Activated T-cell treated with anti-CD3 and anti-CD28 coated beads, Interleukin-2, amount 50 U/mL, for 24 hours (primary cell): Measurements from ENCODE around the gene SRI.

ENCODE experiments used
- DNase-seq: peaks from one replicate; pipeline ENCODE4 v3.0.0-alpha.2; 2020
- H3K27ac Mint-ChIP-seq: 2 replicates; pipeline ENCODE4 v1.8.0; 2020; ENCODE audit warnings: mild to moderate bottlenecking, mixed read lengths
- H3K27me3 Mint-ChIP-seq: 2 replicates; pipeline ENCODE4 v1.8.0; 2020; ENCODE audit warnings: mixed read lengths
- H3K36me3 Mint-ChIP-seq: 2 replicates; pipeline ENCODE4 v1.8.0; 2020; ENCODE audit warnings: low read depth, mixed read lengths
- H3K4me1 Mint-ChIP-seq: 2 replicates; pipeline ENCODE4 v1.8.0; 2020; ENCODE audit warnings: low read depth, mixed read lengths
- H3K4me3 Mint-ChIP-seq: 2 replicates; pipeline ENCODE4 v1.8.0; 2020; ENCODE audit warnings: mild to moderate bottlenecking, moderate library complexity, mixed read lengths
- H3K9me3 Mint-ChIP-seq: 2 replicates; pipeline ENCODE4 v1.8.0; 2020; ENCODE audit warnings: mixed read lengths

The SRI gene

GRCh38 chr7:88214456-88214855, 5.4 kb downstream of the SRI start:
- H3K9me3 Mint-ChIP-seq = no peaks in the 10 kb centered on the region
- H3K4me3 Mint-ChIP-seq = no peak overlapping the region
- no peak for DNase-seq
- H3K27ac Mint-ChIP-seq = peak overlapping the region; percentile 6
- no peaks in the 10 kb centered on the region for H3K27me3 Mint-ChIP-seq
- H3K4me1 Mint-ChIP-seq = peaks cover 42% of the 10 kb centered on the region
- peaks cover 92% of the 10 kb centered on the region for H3K36me3 Mint-ChIP-seq

GRCh38 chr7:88212918-88213317, 6.9 kb downstream of the SRI start:
- H3K27ac Mint-ChIP-seq = peak overlapping the region; percentile 42
- peaks cover 35% of the 10 kb centered on the region for H3K4me1 Mint-ChIP-seq

GRCh38 chr7:88208521-88208920, 11.3 kb downstream of the SRI start:
- H3K36me3 Mint-ChIP-seq = peaks cover 92% of the 10 kb centered on the region
- H3K27ac Mint-ChIP-seq = no peak overlapping the region
- H3K27me3 Mint-ChIP-seq = no peaks in the 10 kb centered on the region
- H3K9me3 Mint-ChIP-seq = no peaks in the 10 kb centered on the region
- H3K4me3 Mint-ChIP-seq = no peak overlapping the region
- H3K4me1 Mint-ChIP-seq = peaks cover 5% of the 10 kb centered on the region
- no peak for DNase-seq

More at GRCh38 chr7:88212918-88213317, 6.9 kb downstream of the SRI start:
- H3K9me3 Mint-ChIP-seq = no peaks in the 10 kb centered on the region
- no peak for DNase-seq
- peaks cover 92% of the 10 kb centered on the region for H3K36me3 Mint-ChIP-seq
- H3K27me3 Mint-ChIP-seq = no peaks in the 10 kb centered on the region
- no peak overlapping the region for H3K4me3 Mint-ChIP-seq

- Mint-ChIP-seq H3K9me3 (no peaks in the 10 kb centered on the region), H3K4me3 (no peak overlapping the region), H3K4me1 (peaks cover 14% of the 10 kb centered on the region), H3K27me3 (no peaks in the 10 kb centered on the region), H3K27ac (no peak overlapping the region), H3K36me3 (peaks cover 85% of the 10 kb centered on the region)
- DNase-seq = no peak
Observed at GRCh38 chr7:88206254-88206653, 13.6 kb downstream of the SRI start.

GRCh38 chr7:88205179-88205578, 14.7 kb downstream of the SRI start:
- no peak overlapping the region for H3K4me3 Mint-ChIP-seq
- H3K27ac Mint-ChIP-seq = no peak overlapping the region
- no peaks in the 10 kb centered on the region for H3K27me3 Mint-ChIP-seq
- no peaks in the 10 kb centered on the region for H3K9me3 Mint-ChIP-seq
- H3K4me1 Mint-ChIP-seq = peaks cover 14% of the 10 kb centered on the region
- DNase-seq = no peak
- peaks cover 84% of the 10 kb centered on the region for H3K36me3 Mint-ChIP-seq

GRCh38 chr7:88204525-88205110, 15.2 kb downstream of the SRI start:
- H3K27me3 Mint-ChIP-seq = no peaks in the 10 kb centered on the region
- peaks cover 79% of the 10 kb centered on the region for H3K36me3 Mint-ChIP-seq
- peaks cover 14% of the 10 kb centered on the region for H3K4me1 Mint-ChIP-seq
- peak overlapping the region; percentile 74 for H3K27ac Mint-ChIP-seq
- no peak for DNase-seq
- H3K4me3 Mint-ChIP-seq = no peak overlapping the region
- no peaks in the 10 kb centered on the region for H3K9me3 Mint-ChIP-seq

GRCh38 chr7:88203401-88203800, 16.4 kb downstream of the SRI start:
- Mint-ChIP-seq H3K27me3 (no peaks in the 10 kb centered on the region), H3K4me3 (no peak overlapping the region), H3K27ac (peak overlapping the region; percentile 24), H3K36me3 (peaks cover 68% of the 10 kb centered on the region), H3K4me1 (peaks cover 14% of the 10 kb centered on the region), H3K9me3 (no peaks in the 10 kb centered on the region)
- DNase-seq = no peak

- DNase-seq = no peak
- Mint-ChIP-seq H3K4me1 (peaks cover 14% of the 10 kb centered on the region), H3K36me3 (peaks cover 63% of the 10 kb centered on the region), H3K9me3 (no peaks in the 10 kb centered on the region), H3K27ac (peak overlapping the region; percentile 27), H3K27me3 (no peaks in the 10 kb centered on the region), H3K4me3 (no peak overlapping the region)
Observed at GRCh38 chr7:88202799-88203198, 17.0 kb downstream of the SRI start.

- Mint-ChIP-seq H3K27ac (peak overlapping the region; percentile 47), H3K36me3 (peaks cover 60% of the 10 kb centered on the region), H3K4me1 (peaks cover 14% of the 10 kb centered on the region), H3K9me3 (no peaks in the 10 kb centered on the region), H3K27me3 (no peaks in the 10 kb centered on the region), H3K4me3 (no peak overlapping the region)
- DNase-seq = no peak
Observed at GRCh38 chr7:88202278-88202677, 17.6 kb downstream of the SRI start.

GRCh38 chr7:88201305-88201704, 18.5 kb downstream of the SRI start:
- no peak for DNase-seq
- Mint-ChIP-seq H3K4me1 (peaks cover 14% of the 10 kb centered on the region), H3K27ac (peak overlapping the region; percentile 16), H3K4me3 (no peak overlapping the region), H3K9me3 (no peaks in the 10 kb centered on the region), H3K27me3 (no peaks in the 10 kb centered on the region), H3K36me3 (peaks cover 54% of the 10 kb centered on the region)

GRCh38 chr7:88200789-88201188, 19.0 kb downstream of the SRI start:
- Mint-ChIP-seq H3K4me3 (no peak overlapping the region), H3K9me3 (no peaks in the 10 kb centered on the region), H3K27ac (no peak overlapping the region), H3K36me3 (peaks cover 48% of the 10 kb centered on the region), H3K27me3 (no peaks in the 10 kb centered on the region), H3K4me1 (peaks cover 14% of the 10 kb centered on the region)
- DNase-seq = no peak

GRCh38 chr7:88200261-88200660, 19.6 kb downstream of the SRI start:
- H3K9me3 Mint-ChIP-seq = no peaks in the 10 kb centered on the region
- no peak overlapping the region for H3K27ac Mint-ChIP-seq
- H3K36me3 Mint-ChIP-seq = peaks cover 43% of the 10 kb centered on the region
- H3K4me3 Mint-ChIP-seq = no peak overlapping the region
- no peak for DNase-seq
- H3K4me1 Mint-ChIP-seq = peaks cover 14% of the 10 kb centered on the region
- no peaks in the 10 kb centered on the region for H3K27me3 Mint-ChIP-seq

- no peaks in the 10 kb centered on the region for H3K36me3 Mint-ChIP-seq
- H3K27ac Mint-ChIP-seq = no peak overlapping the region
- no peak overlapping the region for H3K4me3 Mint-ChIP-seq
- no peaks in the 10 kb centered on the region for H3K27me3 Mint-ChIP-seq
- H3K9me3 Mint-ChIP-seq = no peaks in the 10 kb centered on the region
- no peaks in the 10 kb centered on the region for H3K4me1 Mint-ChIP-seq
- no peak for DNase-seq
Observed at GRCh38 chr7:88191911-88192310, 27.9 kb downstream of the SRI start.

GRCh38 chr7:88185650-88186049, 34.2 kb downstream of the SRI start:
- no peak for DNase-seq
- Mint-ChIP-seq H3K4me1 (peaks cover 2% of the 10 kb centered on the region), H3K27ac (no peak overlapping the region), H3K27me3 (no peaks in the 10 kb centered on the region), H3K36me3 (no peaks in the 10 kb centered on the region), H3K4me3 (no peak overlapping the region), H3K9me3 (no peaks in the 10 kb centered on the region)

- Mint-ChIP-seq H3K27ac (no peak overlapping the region), H3K36me3 (no peaks in the 10 kb centered on the region), H3K9me3 (no peaks in the 10 kb centered on the region), H3K4me3 (no peak overlapping the region), H3K4me1 (peaks cover 2% of the 10 kb centered on the region), H3K27me3 (no peaks in the 10 kb centered on the region)
- DNase-seq = no peak
Observed at GRCh38 chr7:88184848-88185304, 35.0 kb downstream of the SRI start.

GRCh38 chr7:88183051-88183450, 36.8 kb downstream of the SRI start:
- Mint-ChIP-seq H3K4me3 (no peak overlapping the region), H3K36me3 (no peaks in the 10 kb centered on the region), H3K27ac (no peak overlapping the region), H3K27me3 (no peaks in the 10 kb centered on the region), H3K4me1 (peaks cover 2% of the 10 kb centered on the region), H3K9me3 (no peaks in the 10 kb centered on the region)
- no peak for DNase-seq
